ENCODE measurements around the gene MRPL1.

GRCh38 chr4:77881460-77882295 lies 19.0 kb downstream of the MRPL1 start:
- TF ChIP-seq CTCF (IDR thresholded peaks at IDR 0.05) (no peak), CHD2 (IDR thresholded peaks at IDR 0.05; ENCODE audit: low read length, partially characterized antibody) (no peak), POLR2A (IDR thresholded peaks at IDR 0.05; ENCODE audit: low read length) (no peak), PBX3 (IDR thresholded peaks at IDR 0.05) (no peak), KDM1A (IDR thresholded peaks at IDR 0.05; ENCODE audit: low read depth) (no peak), MAX (IDR thresholded peaks at IDR 0.05) (no peak)

Data from A549 (cell line).